Upper lobe of left lung (tissue), 4 donors: ENCODE measurements around the gene VMAC.

ENCODE experiments used
- CTCF ChIP-seq, 6 experiments: fragments of 450-650 bp in 4 of 6; fragments of 200-600 bp in 2 of 6; sonication (generic) in 2 of 6; IDR thresholded peaks; one replicate each; pipeline ENCODE4 v1.5.1; 2016 to 2019; ENCODE audit warnings: antibody characterized with exemption in 6 of 6
- POLR2A ChIP-seq, 4 donors: fragments of 450-650 bp; IDR thresholded peaks; one replicate each; pipeline ENCODE4 v1.5.1; 2016 to 2017; ENCODE audit warnings: antibody characterized with exemption in 4 of 4, mild to moderate bottlenecking in 2 of 4
- POLR2AphosphoS5 ChIP-seq, 2 donors: sonication (generic); formaldehyde crosslinking; IDR thresholded peaks; one replicate each; pipeline ENCODE4 v1.5.1; 2017; ENCODE audit warnings: antibody characterized with exemption in 2 of 2

GRCh38 chr19:5893907-5894703 is 10.6 kb upstream of the VMAC start:
- no peak for TF ChIP-seq CTCF (IDR thresholded peaks at IDR 0.05)
- TF ChIP-seq POLR2A (IDR thresholded peaks at IDR 0.05): no peak
- TF ChIP-seq POLR2AphosphoS5 (IDR thresholded peaks at IDR 0.05): no peak
